GM19438 (cell line): ENCODE data around the gene FIP1L1.
"Not testable (repeated sequence)": the region's sequence is repeated elsewhere in the genome, so short reads cannot be mapped to it uniquely, and the experiment has no call there.

Experiments
- ATAC-seq: cut with Tn5 transposase; IDR thresholded peaks from one replicate; pipeline ENCODE4 v1.9.1; 2021; ENCODE audit warnings: low read depth; ENCODE audit not compliant: unreplicated experiment

Gene FIP1L1

DNA sequence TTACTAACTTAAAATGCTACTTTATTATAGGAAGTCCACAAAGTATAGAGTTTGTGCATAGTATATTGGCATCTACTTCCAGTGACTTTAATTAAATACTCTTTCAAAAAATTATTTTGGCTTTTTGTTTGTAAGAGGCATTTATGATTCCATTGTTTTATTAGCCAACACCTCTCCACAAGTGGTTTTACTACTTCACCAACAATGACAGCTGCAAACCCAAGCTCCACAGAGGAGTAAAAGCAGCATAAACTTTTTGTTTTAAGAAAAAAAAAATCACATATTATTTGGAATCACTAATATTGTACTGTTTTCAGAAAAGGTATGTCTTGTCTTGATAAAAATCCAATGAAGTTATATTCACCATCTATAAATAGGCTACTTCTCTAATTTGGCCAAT is 88.5 kb downstream of the FIP1L1 start:
- no peak for ATAC-seq

GRCh38 chr4:53466576-53466975 is 89.1 kb downstream of the FIP1L1 start:
- ATAC-seq = not testable (repeated sequence)

- ATAC-seq = no peak
Measured at GRCh38 chr4:53476232-53477037, 99.0 kb downstream of the FIP1L1 start.

- ATAC-seq = no peak
Measured at GRCh38 chr4:53477038-53477565, 99.7 kb downstream of the FIP1L1 start.

DNA sequence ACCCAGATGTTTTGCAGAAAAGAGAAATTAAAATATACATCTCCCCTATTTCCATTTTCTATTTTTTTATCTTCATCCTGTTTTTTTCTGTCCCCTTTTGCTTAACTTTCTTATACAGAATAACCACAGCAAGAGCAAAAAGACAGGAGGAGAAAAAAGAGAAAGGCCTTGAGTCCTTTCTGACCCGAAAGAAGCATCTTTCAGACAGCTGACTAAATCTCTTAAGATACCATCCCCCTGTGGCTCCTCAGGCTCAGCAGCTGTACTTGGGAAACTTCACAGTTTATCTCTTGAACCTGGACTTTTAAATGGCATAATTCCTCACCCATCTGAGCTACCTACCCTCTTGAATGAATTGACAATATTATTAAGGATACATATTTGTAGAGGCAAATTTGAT is 100.2 kb downstream of the FIP1L1 start:
- ATAC-seq = no peak

GRCh38 chr4:53478671-53479456 is 101.4 kb downstream of the FIP1L1 start:
- no peak for ATAC-seq

DNA sequence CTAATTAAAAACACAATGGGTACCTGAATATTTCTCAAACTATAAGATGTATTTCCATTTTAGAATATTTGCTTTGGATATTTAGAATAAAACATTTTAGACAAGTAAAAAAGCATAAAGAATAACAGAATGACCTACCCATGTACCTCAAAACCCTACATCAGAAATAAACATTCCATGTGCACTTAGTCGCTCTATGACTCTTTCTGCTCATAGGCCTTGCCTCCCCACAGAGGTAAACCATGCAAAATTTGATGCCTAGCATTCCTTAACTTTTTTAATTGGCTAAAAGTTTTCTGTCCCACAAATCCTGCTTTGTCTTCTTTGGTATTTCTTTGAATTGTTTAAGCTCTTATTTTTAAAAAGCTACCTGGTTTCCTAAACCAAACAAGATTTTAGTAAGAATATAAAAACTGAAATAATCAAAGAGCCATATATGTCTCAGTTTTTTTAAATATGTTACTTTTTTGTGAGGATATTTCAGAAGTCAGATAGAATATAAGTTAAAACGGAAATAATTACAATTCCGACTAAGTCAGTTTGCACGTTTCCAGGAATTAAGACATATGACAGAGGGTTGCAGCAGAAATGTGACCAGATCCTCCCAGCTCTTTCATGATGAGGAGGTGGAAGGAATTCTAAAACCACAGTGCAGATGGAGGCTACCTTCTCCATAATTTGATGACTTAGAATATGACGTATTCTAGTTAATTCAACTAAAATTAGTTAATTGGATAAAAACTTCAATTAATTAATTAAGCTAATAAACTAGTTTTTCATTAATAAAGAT is 102.5 kb downstream of the FIP1L1 start:
- no peak for ATAC-seq

DNA sequence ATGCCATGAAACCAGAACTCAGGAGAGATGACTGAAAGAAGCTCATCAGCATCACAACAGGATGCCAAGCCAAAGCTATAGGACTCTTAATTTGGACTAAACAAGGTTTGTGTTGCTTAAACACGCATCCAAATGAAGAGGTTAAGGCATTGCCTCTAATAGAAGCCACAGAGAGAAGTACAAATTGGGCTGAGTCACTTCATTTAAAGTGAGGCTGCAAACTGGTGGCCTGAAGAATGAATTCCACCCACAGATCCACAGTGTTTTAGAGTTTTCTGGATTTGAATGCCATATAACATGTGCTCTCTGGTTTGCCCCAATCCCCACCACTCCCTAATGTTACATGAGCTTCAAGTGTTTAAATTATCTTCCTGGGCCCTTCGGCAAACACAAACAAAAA is 103.5 kb downstream of the FIP1L1 start:
- ATAC-seq = no peak

DNA sequence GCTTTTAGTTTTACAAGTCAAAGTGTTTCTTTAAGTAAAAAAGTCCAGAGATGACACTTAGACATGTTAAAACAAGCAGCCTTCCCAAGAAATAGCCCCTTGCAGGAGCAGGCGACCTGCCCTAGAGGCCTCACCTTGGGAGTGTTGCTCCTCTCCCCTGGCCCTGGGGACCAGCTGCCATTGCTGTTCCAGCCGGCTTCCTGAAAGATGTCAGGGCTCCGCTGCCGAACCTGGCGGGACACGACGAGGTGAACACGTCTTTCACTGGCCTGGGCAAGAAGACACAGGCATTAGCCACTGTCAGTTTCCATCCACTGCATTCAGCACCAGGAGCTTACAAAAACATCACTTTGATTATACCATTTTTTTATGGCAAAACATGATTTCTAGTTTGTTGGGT is 104.1 kb downstream of the FIP1L1 start:
- no peak for ATAC-seq

- ATAC-seq = no peak
Measured at GRCh38 chr4:53483250-53483649, 105.8 kb downstream of the FIP1L1 start.

DNA sequence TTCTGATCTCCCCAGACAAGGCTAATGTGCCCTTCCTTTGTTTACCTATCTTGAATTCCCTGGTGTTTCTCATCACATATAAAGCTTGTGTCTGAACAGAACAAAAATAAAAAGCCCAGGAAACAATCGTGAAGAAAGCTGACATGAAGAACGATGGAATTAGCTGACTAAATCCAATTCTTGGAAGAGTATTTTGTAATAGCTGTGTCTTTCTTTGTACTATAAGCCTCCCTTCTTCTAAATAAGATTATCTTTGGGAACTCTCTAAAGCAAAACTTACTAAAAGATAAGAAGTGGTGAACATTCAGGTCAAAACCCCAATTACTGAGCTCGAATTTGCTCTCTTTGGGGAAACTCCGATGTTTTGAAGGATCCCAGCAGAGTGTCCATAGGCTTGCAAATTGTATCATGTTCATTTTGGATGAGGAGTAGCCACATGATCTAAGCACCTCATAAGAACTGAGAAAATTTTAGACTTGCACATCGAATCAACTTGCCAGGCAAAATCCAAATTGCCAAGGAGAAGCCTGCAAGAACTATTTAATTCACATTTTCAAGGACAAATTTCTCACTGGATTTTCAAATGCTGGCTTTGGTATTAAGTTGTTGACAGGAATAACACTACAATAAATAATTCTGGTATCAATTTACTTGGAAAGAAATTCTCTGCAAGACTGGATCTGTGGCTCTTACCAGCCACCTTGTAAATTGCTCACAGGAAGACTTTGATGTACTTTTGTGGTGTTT is 107.6 kb downstream of the FIP1L1 start:
- no peak for ATAC-seq

DNA sequence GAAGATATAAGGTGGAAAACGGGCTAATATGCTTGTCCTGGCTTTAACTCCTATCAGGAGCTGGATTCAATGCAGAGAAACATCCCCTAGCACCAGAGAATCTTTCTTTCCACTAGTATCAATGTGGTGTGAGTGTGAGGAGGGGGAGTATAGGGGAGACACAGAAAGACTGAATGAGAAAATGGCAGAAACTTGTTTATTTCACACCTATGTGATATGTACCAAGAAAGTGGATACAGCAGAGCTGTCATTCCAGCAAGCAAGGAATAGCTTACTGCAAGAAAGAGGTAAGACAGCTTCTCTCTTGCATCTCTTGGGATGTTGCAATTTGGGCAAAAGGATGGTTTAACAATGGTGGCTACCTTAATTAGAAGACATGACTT is 108.2 kb downstream of the FIP1L1 start:
- no peak for ATAC-seq

DNA sequence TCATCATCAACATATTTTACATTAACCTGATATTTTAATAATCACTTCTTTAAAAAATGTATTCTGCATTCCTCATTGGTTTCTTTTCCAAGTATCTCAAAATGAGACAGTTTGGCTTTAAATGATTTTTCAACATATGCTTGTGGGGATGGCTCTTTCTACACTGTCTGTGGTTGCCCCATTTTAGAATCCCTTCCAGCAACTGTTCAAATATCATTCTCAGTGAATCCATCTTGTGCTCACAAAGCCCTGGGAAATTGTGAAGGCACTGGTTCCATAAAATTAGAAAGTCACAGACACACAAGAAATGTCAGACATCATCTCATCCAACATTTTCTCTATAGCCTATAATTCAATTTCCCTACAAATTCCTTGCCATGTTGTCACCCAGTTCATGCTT is 110.3 kb downstream of the FIP1L1 start:
- no peak for ATAC-seq

GRCh38 chr4:53489279-53489889 is 111.9 kb downstream of the FIP1L1 start:
- ATAC-seq = no peak

- ATAC-seq = no peak
Measured at GRCh38 chr4:53490161-53490956, 112.9 kb downstream of the FIP1L1 start.

GRCh38 chr4:53490965-53491622 is 113.7 kb downstream of the FIP1L1 start:
- ATAC-seq = no peak

DNA sequence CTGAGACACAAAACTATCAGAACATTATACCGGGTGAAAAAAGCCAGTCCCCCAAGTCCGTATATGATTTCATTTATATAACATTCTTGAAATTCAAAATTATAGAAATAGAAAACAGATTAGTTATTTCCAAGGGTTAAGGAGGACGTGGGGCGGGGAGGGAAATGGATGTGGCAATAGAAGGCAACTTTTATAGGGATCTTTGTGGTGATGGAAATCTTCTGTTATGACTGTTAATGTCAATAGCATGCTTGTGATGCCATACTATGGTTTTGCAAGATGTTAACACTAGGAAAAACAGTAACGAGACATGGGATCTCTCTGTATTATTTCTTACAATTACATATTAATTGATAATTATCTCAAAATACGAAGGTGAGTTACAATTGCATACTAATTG is 117.4 kb downstream of the FIP1L1 start:
- ATAC-seq = no peak

DNA sequence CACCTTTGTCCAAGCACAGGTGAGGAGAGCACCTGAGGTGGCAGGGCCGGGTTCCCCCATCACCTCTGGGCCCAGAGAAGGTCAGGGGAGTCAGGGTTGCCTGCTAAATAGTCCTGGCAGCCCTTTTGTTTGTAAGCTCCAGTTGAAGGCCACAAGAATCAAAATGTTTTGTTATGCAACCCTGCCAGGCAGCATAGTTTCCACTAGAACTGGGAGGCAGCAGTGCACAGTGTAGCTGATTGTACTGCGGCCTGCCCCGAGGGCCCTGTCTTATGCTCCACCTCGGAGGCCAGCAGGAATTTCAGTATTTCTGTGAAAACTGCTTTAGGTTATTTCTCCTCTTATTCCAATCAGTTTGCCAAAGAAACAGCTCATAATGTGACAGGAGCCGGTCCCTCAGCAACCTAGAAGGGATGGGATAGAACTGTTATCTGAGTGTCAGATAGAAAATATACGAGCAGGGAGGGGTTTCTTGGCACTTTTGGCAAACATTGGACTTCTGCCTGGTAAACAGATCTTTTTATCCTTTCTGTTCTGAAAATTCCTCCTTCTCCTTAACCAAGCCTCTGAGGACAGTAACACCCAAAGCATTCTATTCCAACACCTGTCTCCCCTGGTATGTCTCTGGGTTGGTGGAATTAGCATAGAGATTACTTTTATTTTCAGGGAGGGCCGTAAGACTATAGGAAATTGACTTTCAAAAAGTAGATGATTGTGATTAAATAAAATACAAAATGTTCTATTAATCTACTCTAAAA is 120.2 kb downstream of the FIP1L1 start:
- no peak for ATAC-seq
